Measurements from ENCODE around the gene MIOS.

MIOS gene

DNA sequence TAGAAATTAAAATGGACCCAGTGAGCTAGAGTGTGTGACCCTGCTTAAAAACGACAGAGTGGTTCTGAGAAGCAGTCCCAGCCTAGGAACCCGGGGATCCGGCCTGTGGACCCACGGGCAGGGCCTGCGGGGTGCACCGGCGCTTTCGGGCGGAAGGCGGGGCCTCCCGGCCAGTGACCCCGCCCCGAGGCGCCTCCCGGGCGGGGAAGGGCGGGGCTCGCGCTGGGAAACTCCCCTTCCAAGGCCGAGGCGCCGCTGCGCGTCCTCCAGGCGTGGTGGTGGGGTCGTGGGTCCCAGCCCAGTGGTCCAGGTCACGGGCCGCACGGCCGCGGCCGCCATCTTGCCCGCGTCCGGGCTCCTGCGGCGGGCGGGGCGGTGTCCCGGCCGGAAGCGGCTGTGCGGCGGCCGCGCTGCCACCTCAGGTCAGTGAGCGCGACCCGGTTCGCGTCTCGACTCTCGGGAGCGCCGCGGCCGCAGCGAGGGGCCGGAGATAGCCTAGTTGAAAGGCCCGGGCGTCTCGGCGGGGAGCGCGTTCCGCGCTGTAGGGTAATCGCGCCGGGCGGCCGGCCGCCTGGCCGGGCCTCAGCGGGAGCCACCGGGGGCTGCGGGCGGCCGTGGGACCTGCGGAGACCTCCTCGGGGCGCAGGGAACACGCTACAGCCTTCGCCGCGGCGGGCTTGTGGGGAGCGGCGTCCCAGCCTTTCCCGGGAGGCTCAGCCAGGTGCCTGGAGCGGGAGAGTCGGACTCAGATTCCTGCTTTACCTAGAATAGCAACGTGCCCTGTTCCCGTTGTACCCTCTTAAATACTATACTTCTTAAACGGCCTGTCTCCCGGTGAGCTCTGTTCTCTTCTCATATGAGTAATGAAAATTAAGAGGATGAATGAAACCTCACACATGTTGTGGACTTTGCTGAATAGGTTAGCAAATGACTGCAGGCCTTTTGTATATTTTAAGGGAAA lies at the start of gene MIOS:
MIOS (plus strand) TSS at position 234 of the 961 bp plus-strand sequence. CDS start 5,592 bp downstream, outside the sequence.
- DNase-seq (ENCODE audit: low read depth): peak; percentile 70

- DNase-seq (ENCODE audit: low read depth): no peak
Observed at GRCh38 chr7:7517754-7518153, 48.9 kb upstream of the MIOS start.

GRCh38 chr7:7519056-7519455 lies 47.6 kb upstream of the MIOS start:
- no peak for DNase-seq (ENCODE audit: low read depth)

GRCh38 chr7:7519528-7519927 lies 47.2 kb upstream of the MIOS start:
- DNase-seq (ENCODE audit: low read depth): no peak

DNA sequence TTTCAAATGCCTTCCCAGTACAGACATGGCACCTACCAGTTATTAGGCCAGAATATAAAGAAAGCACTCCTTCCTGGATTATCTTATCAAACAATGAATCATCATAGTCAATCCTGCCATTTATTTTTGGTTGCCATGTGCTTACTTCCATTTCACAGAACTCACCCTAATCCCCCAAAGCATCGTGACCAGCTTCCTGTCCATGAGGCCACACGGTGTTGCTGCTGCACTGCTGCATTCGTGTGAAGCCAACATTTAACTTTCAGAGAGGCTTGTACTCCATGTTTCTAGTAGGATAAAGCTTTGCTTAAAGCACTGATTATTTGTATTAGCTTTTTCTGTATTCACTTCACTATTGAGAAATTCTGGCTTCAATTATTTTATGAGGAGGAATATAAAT lies 45.4 kb upstream of the MIOS start:
- peak; percentile 57 for DNase-seq (ENCODE audit: low read depth)

DNA sequence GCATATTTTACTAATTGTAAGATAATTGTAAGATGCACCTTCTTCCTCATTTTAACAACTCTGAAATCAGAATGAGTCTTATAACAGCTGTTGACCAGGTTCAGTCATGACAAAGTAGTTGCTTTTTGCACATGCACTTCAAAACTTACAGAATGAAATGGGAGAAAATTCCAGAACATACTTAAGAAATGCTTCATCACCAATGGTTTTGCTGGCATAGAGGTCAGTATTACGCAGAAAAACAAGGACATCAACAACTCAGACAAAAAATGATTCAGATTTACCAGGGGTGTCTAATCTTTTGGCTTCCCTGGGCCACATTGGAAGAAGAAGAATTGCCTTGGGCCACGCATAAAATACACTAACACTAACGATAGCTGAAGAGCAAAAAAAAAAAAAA lies 44.3 kb upstream of the MIOS start:
- DNase-seq (ENCODE audit: low read depth): no peak

DNA sequence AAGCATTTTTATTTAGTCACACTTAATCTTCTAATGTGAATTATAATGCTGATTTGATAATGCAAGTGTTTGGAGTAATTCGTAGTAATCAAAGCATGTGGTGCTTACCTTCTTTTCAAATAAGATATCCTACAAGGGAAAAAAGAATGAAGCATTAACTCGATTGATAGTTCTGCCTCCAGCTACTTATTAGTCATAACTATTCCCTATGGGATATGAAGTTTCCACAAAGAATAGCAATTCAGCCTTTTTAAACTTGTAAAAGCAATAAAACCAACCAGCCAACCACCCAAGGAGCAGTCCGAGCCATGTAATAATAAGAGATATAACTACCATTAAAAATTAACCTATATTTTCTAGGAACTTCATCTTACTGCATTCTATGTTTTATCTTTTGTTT lies 42.6 kb upstream of the MIOS start:
- DNase-seq (ENCODE audit: low read depth): no peak

GRCh38 chr7:7526006-7526405 lies 40.7 kb upstream of the MIOS start:
- DNase-seq (ENCODE audit: low read depth): no peak

DNA sequence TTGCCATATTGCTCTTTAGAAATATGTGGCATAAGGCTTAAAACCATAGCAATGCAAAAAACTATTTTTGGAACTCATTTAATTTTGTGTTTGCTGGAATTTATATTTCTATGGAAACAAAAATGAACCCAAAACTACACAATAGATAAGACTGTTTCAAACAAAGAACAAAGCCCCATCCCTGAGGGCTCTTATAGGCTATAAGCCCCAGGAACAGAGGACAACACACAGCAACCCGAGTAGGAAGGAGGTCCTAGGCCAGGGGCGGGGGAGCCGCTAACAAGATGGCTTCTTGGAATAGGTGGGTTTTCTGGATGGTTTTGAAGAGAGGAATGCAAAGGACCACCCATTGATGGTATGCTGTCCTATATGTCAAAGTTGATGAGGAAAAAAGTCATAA lies 39.6 kb upstream of the MIOS start:
- no peak for DNase-seq (ENCODE audit: low read depth)

DNA sequence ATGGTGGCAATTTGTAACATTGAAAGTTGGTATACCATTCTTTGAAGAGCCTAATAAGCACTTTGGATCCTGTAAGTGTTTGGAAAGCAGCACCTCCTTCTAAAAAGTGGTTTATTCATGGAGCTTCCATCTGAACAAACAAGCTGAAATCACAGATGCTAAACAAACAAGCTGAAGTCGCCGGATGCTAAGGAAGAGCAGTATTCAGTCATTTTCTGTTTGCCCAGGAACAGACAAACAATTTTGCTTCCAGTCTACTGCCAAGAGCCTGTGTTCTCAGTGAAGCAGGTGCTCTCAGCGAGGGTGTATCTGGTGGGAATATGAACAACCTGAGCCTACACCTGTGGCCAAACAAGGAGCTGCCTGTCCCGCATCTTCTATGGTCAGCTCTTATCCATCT lies 37.4 kb upstream of the MIOS start:
- DNase-seq (ENCODE audit: low read depth): no peak

- DNase-seq (ENCODE audit: low read depth): no peak
Observed at GRCh38 chr7:7533831-7534430, 32.8 kb upstream of the MIOS start.

DNA sequence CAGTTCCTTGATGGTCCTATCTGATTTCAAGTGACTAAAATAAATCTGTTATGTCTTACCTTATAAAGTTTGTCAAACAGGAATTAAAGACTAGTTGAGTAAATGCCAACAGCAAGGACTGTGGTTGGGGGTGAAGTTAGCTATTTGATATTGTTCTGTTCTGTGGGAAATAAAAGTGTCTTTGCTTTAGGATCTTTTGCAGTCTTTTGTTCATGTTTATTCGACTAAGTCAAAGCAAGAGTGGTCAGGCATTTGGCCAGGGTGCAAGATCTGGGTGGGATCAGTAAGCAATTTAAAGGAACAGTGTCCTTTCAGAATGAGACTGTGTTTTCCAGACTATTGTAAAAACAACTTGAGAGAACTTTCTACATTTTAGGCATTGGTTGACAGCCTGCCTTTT lies 31.0 kb upstream of the MIOS start, which contains the start of gene COL28A1:
COL28A1 (minus strand) TSS at position 183 of the 400 bp plus-strand sequence. CDS start 2,998 bp downstream, outside the sequence.
- DNase-seq (ENCODE audit: low read depth): no peak

DNA sequence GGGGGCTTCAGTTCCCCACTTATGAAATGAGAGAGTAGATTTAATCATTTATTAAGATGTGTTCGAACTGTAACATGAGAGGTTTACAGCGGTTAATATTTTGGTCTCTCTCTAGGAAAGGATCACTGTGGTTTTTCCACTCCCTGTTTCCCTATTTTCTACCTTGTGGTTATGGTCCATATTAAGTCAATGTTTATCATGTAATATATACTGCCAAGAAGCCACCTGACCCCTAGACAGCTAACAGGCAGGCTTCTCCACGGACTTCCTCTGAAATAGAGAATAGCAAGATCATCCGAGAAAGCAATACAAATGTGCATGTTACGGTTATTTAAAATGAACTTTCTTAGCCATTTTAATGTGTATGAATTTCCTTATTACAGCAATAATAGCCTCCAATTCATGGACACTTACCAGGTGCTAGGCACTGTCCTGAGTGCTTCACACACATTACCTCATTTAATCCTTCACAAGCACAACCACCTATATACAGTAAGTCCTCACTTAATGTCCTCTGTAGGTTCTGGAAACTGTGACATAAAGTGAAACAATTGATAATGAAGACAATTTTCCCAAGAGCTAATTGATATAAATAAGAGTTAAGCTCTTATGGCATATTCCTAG lies 30.2 kb upstream of the MIOS start:
- no peak for DNase-seq (ENCODE audit: low read depth)

DNA sequence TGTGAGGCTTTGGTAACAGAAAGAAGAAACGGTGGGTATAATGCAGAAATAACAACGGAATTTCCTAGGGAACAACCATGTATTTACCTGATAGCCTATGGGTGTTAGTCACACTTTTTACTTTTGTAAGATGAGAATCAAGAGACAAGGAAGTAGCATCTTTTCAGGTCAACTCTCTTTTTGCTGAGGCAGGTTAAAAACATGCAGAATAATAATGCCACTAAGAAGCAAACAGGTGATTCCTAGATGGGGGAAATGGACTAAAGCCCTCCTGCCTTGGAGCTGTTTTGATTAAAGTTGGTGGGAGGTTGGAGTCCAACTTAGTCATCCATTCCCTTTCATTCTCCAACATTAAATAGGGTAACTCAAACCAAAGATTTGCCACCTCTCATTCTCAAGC lies 29.0 kb upstream of the MIOS start:
- no peak for DNase-seq (ENCODE audit: low read depth)

GRCh38 chr7:7539152-7539551 lies 27.5 kb upstream of the MIOS start:
- DNase-seq (ENCODE audit: low read depth): no peak

DNA sequence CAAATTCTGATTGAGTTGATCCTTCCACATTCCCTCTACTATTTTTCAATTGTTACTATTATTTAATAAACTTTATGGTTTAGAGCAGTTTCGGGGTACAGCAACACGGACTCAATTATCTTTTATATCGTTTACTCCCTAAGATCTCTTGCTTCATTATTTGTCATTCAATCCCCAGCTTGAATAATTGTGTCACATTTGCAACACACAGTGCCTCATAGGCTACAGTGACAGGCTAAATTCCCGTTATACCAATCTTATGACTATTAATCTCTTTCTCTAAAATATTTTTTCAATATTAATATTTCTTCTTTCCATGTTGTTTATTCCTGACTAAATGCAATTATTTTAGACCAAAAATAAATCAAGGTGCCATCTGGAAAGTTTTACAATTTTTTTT lies 27.0 kb upstream of the MIOS start:
- no peak for DNase-seq (ENCODE audit: low read depth)

GRCh38 chr7:7542251-7542835 lies 24.3 kb upstream of the MIOS start:
- no peak for DNase-seq (ENCODE audit: low read depth)

GRCh38 chr7:7548407-7548806 lies 18.3 kb upstream of the MIOS start:
- no peak for DNase-seq (ENCODE audit: low read depth)

GRCh38 chr7:7550663-7551062 lies 16.0 kb upstream of the MIOS start:
- DNase-seq (ENCODE audit: low read depth): no peak

DNA sequence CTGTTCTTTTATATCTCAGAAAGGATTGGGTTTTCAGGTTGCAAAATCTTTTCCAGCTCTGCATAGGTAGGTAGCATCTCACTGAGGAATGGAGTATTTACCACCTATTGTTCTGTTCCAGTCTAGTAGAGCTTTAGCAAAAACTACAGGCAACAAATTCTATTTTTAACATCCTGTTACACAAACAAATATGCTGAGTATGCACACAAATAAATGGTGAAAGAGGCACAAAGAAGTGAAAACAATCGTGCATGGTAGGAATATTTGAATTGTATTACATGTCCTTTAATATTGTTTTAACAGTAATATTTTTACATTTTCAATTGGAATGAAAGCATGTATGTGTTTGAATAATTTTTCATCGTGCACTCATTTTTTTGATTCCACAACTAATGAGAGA lies 14.5 kb upstream of the MIOS start:
- DNase-seq (ENCODE audit: low read depth): no peak

GRCh38 chr7:7553386-7553785 lies 13.3 kb upstream of the MIOS start:
- DNase-seq (ENCODE audit: low read depth): no peak

DNA sequence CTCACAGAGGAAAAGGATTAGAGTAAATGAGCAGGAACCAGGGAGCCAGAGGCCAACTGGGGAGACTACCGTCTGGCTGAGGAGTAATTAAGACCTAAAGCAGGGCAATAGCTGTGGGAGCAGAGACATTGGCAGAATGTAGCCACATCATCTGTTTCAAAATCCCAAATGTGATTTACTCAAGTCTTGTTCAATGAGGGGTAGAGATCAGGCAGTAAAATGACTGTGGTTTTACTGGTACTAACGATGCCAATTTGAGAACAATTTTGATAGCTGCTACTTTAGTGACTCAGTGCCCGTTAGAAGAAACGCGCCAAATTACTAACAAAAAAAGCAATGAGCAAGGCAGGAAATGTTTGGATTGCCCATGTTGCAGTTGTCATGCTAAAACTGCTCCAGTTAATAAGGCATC lies 12.7 kb upstream of the MIOS start:
- DNase-seq (ENCODE audit: low read depth): peak; percentile 24

Measured in iris pigment epithelial cell (primary cell).